Naive B cell (primary cell): ENCODE results near the gene MARVELD1. TPM values are rescaled to one million over a fixed set of nuclear protein-coding genes. Genes with fewer than 3 reads are reported as not detected.
"Not testable (repeated sequence)": the region's sequence is repeated elsewhere in the genome, so short reads cannot be mapped to it uniquely, and the experiment has no call there.

ENCODE experiments used
- ATAC-seq, 2 donors: fragments of 150-1000 bp; cut with Tn5 transposase; 2 replicates each; pipeline ENCODE4 v1.10.0; 2021; ENCODE audit warnings: low read depth in 2 of 2, mild to moderate bottlenecking in 2 of 2, moderate library complexity in 2 of 2
- DNase-seq: peaks from one replicate; pipeline ENCODE4 v3.0.0; 2022
- H3K27ac Mint-ChIP-seq, 6 donors: one replicate each; pipeline ENCODE4 v1.8.0; 2020 to 2022; ENCODE audit warnings: mild to moderate bottlenecking in 6 of 6, mixed read lengths in 6 of 6, moderate library complexity in 5 of 6, inconsistent platforms in 2 of 6
- H3K27me3 Mint-ChIP-seq, 3 donors: one replicate each; pipeline ENCODE4 v1.8.0; 2021 to 2022; ENCODE audit warnings: mixed read lengths in 3 of 3, mild to moderate bottlenecking in 1 of 3
- H3K36me3 Mint-ChIP-seq, 2 donors: one replicate each; pipeline ENCODE4 v1.8.0; 2020 to 2022; ENCODE audit warnings: mixed read lengths in 2 of 2, inconsistent platforms in 1 of 2, mild to moderate bottlenecking in 1 of 2
- H3K4me1 Mint-ChIP-seq, 3 donors: one replicate each; pipeline ENCODE4 v1.8.0; 2020 to 2022; ENCODE audit warnings: mixed read lengths in 3 of 3, inconsistent platforms in 1 of 3, mild to moderate bottlenecking in 1 of 3, moderate library complexity in 1 of 3
- H3K4me3 Mint-ChIP-seq, 8 donors: one replicate each; pipeline ENCODE4 v1.8.0; 2020 to 2022; ENCODE audit warnings: mild to moderate bottlenecking in 8 of 8, mixed read lengths in 8 of 8, moderate library complexity in 8 of 8, inconsistent platforms in 2 of 8
- H3K9me3 Mint-ChIP-seq, 7 donors: one replicate each; pipeline ENCODE4 v1.8.0; 2020 to 2022; ENCODE audit warnings: mixed read lengths in 7 of 7, mild to moderate bottlenecking in 5 of 7, inconsistent platforms in 2 of 7, moderate library complexity in 1 of 7
- polyA plus RNA-seq, 6 donors: library from polyadenylated mRNA; unstranded; fragments of 300-500 nt; fragmentation: Illumina TruSeq; gene quantifications; one replicate each; pipeline ENCODE4 v1.2.3, GENCODE V29; 2021; ENCODE audit warnings: low read depth in 6 of 6

MARVELD1 gene
- polyA plus RNA-seq, 6 donors from 2014 or later = 0.57 TPM; not detected in 5

- H3K27ac Mint-ChIP-seq = peak overlapping the region in 1 of 6 donors; percentile 22
These were observed 28.6 kb upstream of the MARVELD1 start for GRCh38 chr10:97684866-97685394.

GRCh38 chr10:97685395-97685958 lies 28.1 kb upstream of the MARVELD1 start:
- Mint-ChIP-seq H3K4me3 (peak overlapping the region in 5 of 8 donors; percentile 63 to 90 (median 88)), H3K27ac (no peak overlapping the region), H3K27me3 (no peaks in the 10 kb centered on the region)

More at GRCh38 chr10:97684866-97685394, 28.6 kb upstream of the MARVELD1 start:
- no peaks in the 10 kb centered on the region for H3K36me3 Mint-ChIP-seq
- peak overlapping the region in 1 of 8 donors; percentile 88 for H3K4me3 Mint-ChIP-seq
- ATAC-seq (no peak), DNase-seq (no peak)
- no peaks in the 10 kb centered on the region for H3K27me3 Mint-ChIP-seq
- H3K4me1 Mint-ChIP-seq = peaks cover 6 to 16% (median 9%) of the 10 kb centered on the region in 3 donors
- no peaks in the 10 kb centered on the region for H3K9me3 Mint-ChIP-seq

GRCh38 chr10:97686301-97686961 lies 27.1 kb upstream of the MARVELD1 start:
- no peak for ATAC-seq
- no peaks in the 10 kb centered on the region for H3K36me3 Mint-ChIP-seq
- H3K27ac Mint-ChIP-seq = peak overlapping the region; percentile 53 to 92 (median 82)
- H3K27me3 Mint-ChIP-seq = peaks cover 0 to 7% (median 0%) of the 10 kb centered on the region in 3 donors
- H3K4me1 Mint-ChIP-seq = peaks cover 6 to 16% (median 9%) of the 10 kb centered on the region in 3 donors
- no peaks in the 10 kb centered on the region for H3K9me3 Mint-ChIP-seq
- peak overlapping the region; percentile 82 to 93 (median 88) for H3K4me3 Mint-ChIP-seq
- no peak for DNase-seq

More at GRCh38 chr10:97685395-97685958, 28.1 kb upstream of the MARVELD1 start:
- H3K36me3 Mint-ChIP-seq = no peaks in the 10 kb centered on the region
- no peak for DNase-seq
- H3K9me3 Mint-ChIP-seq = no peaks in the 10 kb centered on the region
- no peak for ATAC-seq
- peaks cover 6 to 16% (median 9%) of the 10 kb centered on the region in 3 donors for H3K4me1 Mint-ChIP-seq

GRCh38 chr10:97686962-97687784 lies 26.4 kb upstream of the MARVELD1 start, which contains the start of gene AVPI1:
Gene AVPI1 (minus strand): TSS chr10:97687241. CDS start chr10:97679905, 7,336 bp downstream.
- ATAC-seq (peak; percentile 88 to 90), DNase-seq (peak; percentile 98)
- Mint-ChIP-seq H3K36me3 (no peaks in the 10 kb centered on the region), H3K27ac (peak within 1 kb of the TSS; percentile 53 to 96 (median 93)), H3K4me1 (peaks cover 6 to 16% (median 9%) of the 10 kb centered on the region in 3 donors), H3K9me3 (no peaks in the 10 kb centered on the region), H3K4me3 (peak within 1 kb of the TSS; percentile 82 to 93 (median 88)), H3K27me3 (peaks cover 0 to 8% (median 0%) of the 10 kb centered on the region in 3 donors)

GRCh38 chr10:97687785-97688781 lies 25.4 kb upstream of the MARVELD1 start:
- ATAC-seq (no peak), DNase-seq (no peak)
- peak overlapping the region; percentile 82 to 93 (median 88) for H3K4me3 Mint-ChIP-seq
- peaks cover 6 to 16% (median 9%) of the 10 kb centered on the region in 3 donors for H3K4me1 Mint-ChIP-seq
- no peaks in the 10 kb centered on the region for H3K36me3 Mint-ChIP-seq
- peaks cover 0 to 8% (median 4%) of the 10 kb centered on the region in 3 donors for H3K27me3 Mint-ChIP-seq
- no peaks in the 10 kb centered on the region for H3K9me3 Mint-ChIP-seq
- H3K27ac Mint-ChIP-seq = peak overlapping the region; percentile 53 to 95 (median 87)

GRCh38 chr10:97689559-97690020 lies 23.9 kb upstream of the MARVELD1 start:
- Mint-ChIP-seq H3K27me3 (peaks cover 5 to 13% (median 8%) of the 10 kb centered on the region in 3 donors), H3K9me3 (peaks cover 0 to 2% (median 0%) of the 10 kb centered on the region in 7 donors), H3K27ac (peak overlapping the region in 3 of 6 donors; percentile 65 to 81 (median 70)), H3K4me1 (peaks cover 6 to 16% (median 9%) of the 10 kb centered on the region in 3 donors), H3K36me3 (no peaks in the 10 kb centered on the region), H3K4me3 (peak overlapping the region in 1 of 8 donors; percentile 15)
- DNase-seq (no peak), ATAC-seq (no peak)

- Mint-ChIP-seq H3K36me3 (no peaks in the 10 kb centered on the region), H3K4me3 (no peak overlapping the region), H3K27ac (no peak overlapping the region), H3K27me3 (peaks cover 6 to 13% (median 8%) of the 10 kb centered on the region in 3 donors), H3K9me3 (peaks cover 0 to 2% (median 0%) of the 10 kb centered on the region in 7 donors), H3K4me1 (peaks cover 6 to 16% (median 9%) of the 10 kb centered on the region in 3 donors)
- ATAC-seq (no peak), DNase-seq (no peak)
These were observed 23.4 kb upstream of the MARVELD1 start for GRCh38 chr10:97690133-97690532.

- not testable (repeated sequence) for H3K4me3 Mint-ChIP-seq, H3K36me3 Mint-ChIP-seq, H3K4me1 Mint-ChIP-seq, DNase-seq, H3K9me3 Mint-ChIP-seq, ATAC-seq
- Mint-ChIP-seq H3K27ac (peak overlapping the region in 1 of 6 donors; percentile 58), H3K27me3 (peaks cover 6 to 11% (median 6%) of the 10 kb centered on the region in 3 donors)
These were observed 15.4 kb upstream of the MARVELD1 start for GRCh38 chr10:97698072-97698655.

GRCh38 chr10:97701438-97702069 lies 12.0 kb upstream of the MARVELD1 start:
- Mint-ChIP-seq H3K36me3 (peaks cover 0 to 5% of the 10 kb centered on the region in 2 donors), H3K27me3 (peaks cover 9 to 25% (median 15%) of the 10 kb centered on the region in 3 donors), H3K27ac (no peak overlapping the region), H3K4me1 (peaks cover 0 to 4% (median 0%) of the 10 kb centered on the region in 3 donors), H3K4me3 (no peak overlapping the region), H3K9me3 (no peaks in the 10 kb centered on the region)
- ATAC-seq (peak; percentile 82), DNase-seq (peak; percentile 37)

- no peaks in the 10 kb centered on the region for H3K9me3 Mint-ChIP-seq
- H3K27ac Mint-ChIP-seq = peak overlapping the region in 1 of 6 donors; percentile 32
- H3K4me3 Mint-ChIP-seq = no peak overlapping the region
- peaks cover 14 to 41% (median 22%) of the 10 kb centered on the region in 3 donors for H3K27me3 Mint-ChIP-seq
- DNase-seq = no peak
- no peak for ATAC-seq
- peaks cover 0 to 5% of the 10 kb centered on the region in 2 donors for H3K36me3 Mint-ChIP-seq
- peaks cover 0 to 4% (median 0%) of the 10 kb centered on the region in 3 donors for H3K4me1 Mint-ChIP-seq
These were observed 10.0 kb upstream of the MARVELD1 start for GRCh38 chr10:97703398-97704067.

- Mint-ChIP-seq H3K4me1 (peaks cover 0 to 4% (median 0%) of the 10 kb centered on the region in 3 donors), H3K27ac (no peak overlapping the region), H3K27me3 (peaks cover 22 to 49% (median 23%) of the 10 kb centered on the region in 3 donors), H3K9me3 (no peaks in the 10 kb centered on the region), H3K36me3 (peaks cover 0 to 5% of the 10 kb centered on the region in 2 donors), H3K4me3 (no peak overlapping the region)
- no peak for ATAC-seq
- no peak for DNase-seq
These were observed 9.2 kb upstream of the MARVELD1 start for GRCh38 chr10:97704341-97704740.
